Astrocyte of the spinal cord (primary cell): ENCODE results near the gene ZACN.
A peak's percentile ranks its signal among the peaks of the same experiment; 100 is the strongest.
"Not testable (repeated sequence)": the region's sequence is repeated elsewhere in the genome, so short reads cannot be mapped to it uniquely, and the experiment has no call there.

Source experiments
- DNase-seq: peaks from one replicate; pipeline ENCODE4 v3.0.0; 2011; ENCODE audit warnings: low read depth, low spot score
- H3K4me3 ChIP-seq: 2 replicates; pipeline ENCODE4 v1.5.1; 2011; ENCODE audit warnings: low read depth, mild to moderate bottlenecking, low read length, moderate library complexity
- in situ Hi-C: cut with HindIII; loops from 2 replicates; pipeline ENCODE4 v1.10.0; 2017; ENCODE audit warnings: low sequenced_read_pairs
- TF ChIP-seq, protein P1 (sequence below): IDR thresholded peaks from 2 replicates; pipeline ENCODE4 v1.5.1; 2012; ENCODE audit warnings: low read depth, mild to moderate bottlenecking, low read length, inconsistent platforms

ZACN gene

DNA sequence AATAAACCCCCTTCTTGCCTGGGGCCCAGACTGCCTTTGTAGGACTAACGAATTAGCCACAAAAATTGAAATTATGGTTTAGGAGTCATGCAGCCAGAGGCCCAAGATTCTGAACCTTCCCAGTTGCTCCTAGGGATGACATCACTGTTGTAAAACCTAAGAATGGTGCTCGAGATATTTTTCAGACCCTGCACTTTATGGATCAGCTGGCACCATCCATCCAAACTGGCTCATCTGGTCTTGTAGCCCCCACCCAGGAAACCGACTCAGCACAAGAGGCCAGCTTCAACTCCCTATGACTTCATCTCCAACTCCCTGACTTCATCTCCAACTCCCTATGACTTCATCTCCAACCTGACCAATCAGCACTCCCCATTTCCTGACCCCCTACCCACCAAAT is 40.9 kb upstream of the ZACN start:
- TF ChIP-seq, protein P1, sequence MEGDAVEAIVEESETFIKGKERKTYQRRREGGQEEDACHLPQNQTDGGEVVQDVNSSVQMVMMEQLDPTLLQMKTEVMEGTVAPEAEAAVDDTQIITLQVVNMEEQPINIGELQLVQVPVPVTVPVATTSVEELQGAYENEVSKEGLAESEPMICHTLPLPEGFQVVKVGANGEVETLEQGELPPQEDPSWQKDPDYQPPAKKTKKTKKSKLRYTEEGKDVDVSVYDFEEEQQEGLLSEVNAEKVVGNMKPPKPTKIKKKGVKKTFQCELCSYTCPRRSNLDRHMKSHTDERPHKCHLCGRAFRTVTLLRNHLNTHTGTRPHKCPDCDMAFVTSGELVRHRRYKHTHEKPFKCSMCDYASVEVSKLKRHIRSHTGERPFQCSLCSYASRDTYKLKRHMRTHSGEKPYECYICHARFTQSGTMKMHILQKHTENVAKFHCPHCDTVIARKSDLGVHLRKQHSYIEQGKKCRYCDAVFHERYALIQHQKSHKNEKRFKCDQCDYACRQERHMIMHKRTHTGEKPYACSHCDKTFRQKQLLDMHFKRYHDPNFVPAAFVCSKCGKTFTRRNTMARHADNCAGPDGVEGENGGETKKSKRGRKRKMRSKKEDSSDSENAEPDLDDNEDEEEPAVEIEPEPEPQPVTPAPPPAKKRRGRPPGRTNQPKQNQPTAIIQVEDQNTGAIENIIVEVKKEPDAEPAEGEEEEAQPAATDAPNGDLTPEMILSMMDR, result no peak
- in situ Hi-C loops, result no loop called here
- DNase-seq, result no peak
- no peak overlapping the region for H3K4me3 ChIP-seq

DNA sequence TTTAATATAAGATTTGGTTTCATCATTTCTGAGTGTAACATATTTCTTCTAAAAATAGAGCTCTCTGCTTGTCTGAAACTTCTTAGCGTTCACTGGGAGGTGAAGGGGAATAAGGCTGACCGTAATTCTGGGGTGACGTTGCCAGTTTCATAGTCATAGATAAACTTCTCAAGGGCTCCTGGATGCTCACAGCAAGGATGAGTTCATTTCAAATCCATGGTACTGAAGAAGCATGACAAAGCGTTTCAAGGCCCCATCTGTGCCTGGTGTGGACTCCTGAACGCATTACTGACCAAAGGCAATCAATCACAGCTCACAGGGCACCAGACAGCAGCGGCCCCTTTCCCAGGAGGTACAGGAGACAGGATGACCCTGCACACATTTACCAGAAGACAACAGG is 39.9 kb upstream of the ZACN start:
- TF ChIP-seq, protein P1, result no peak
- in situ Hi-C loops, result no loop called here
- peak; percentile 17 for DNase-seq

DNA sequence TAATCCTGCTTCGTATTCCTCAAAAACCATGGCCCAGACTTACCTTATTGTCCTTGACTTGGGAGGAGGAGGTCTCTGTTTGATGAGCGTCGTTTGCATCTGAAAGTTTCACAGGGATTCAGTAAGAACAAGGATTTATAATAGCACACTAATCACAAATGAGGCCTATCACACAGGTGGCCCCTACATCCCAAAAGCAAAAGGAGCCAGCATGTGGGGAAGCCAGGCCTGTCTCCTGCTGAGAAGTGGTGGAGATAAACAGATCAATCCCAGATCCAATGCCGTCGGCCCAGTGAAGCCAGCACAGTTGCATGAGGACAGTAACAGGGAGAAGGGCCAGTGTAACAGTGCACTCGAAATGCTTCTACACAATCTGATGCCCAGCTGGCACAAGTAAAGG is 38.6 kb upstream of the ZACN start:
- H3K4me3 ChIP-seq, result no peak overlapping the region
- in situ Hi-C loops, result no loop called here
- DNase-seq, result no peak
- TF ChIP-seq, protein P1, result no peak

More for the DNA sequence above, 39.9 kb upstream of the ZACN start:
- H3K4me3 ChIP-seq, result no peak overlapping the region

DNA sequence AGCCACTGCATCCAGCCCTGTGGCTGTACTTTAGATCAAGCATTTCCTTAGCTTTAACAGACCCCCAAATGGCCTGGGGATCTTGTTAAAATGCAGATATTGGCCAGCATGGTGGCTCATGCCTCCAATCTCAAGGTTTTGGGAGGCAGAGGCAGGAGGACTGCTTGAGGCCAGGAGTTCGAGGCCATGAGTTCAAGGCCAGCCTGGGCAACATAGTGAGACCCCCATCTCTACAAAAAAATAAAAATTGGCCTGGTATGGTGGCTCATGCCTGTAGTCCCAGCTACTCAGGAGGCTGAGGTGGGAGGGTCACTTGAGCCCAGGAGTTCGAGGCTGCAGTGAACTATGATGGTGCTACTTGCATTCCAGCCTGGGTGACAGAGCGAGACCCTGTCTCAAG is 36.1 kb upstream of the ZACN start:
- in situ Hi-C loops, H3K4me3 ChIP-seq, DNase-seq: not testable (repeated sequence)

DNA sequence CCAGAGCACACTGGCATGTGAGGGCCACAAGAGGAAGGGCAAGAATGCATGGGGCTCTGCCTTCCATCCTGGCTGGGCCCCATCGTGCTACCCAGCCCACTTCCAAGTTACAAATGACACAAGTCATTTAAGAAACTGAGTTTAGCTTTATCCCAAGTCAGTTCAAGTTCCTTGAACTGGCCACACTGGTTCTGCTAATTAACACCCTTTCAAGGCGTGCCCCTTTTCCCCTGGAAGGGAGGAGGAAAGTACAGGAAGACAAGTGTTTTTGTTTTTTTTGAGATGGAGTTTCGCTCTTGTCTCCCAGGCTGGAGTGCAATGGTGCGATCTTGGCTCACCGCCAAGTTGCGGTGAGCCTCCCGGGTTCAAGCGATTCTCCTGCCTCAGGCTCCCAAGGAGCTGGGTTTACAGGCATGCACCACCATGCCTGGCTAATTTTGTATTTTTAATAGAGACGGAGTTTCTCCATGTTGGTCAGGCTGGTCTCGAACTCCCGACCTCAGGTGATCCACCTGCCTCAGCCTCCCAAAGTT is 34.4 kb upstream of the ZACN start:
- in situ Hi-C loops, result not testable (repeated sequence)

DNA sequence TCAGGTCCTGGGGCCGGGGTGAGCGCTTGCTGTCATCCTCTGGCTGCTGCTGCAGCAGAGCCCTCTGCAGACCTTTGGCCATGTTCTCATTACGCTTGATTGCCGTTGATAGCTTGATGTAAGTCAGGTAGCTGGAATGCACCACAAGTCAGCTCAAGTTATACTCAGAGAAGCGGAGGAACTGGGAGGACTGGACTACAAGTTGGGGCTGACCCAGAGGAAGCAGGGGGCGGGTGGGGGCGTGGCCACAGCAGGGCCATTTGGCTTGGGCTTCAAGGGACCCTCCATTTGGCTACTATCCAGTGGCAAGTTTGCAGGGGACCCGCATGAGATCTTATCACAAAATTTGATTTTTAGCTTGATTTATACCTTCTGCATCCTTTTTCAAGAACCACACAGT is 32.9 kb upstream of the ZACN start:
- in situ Hi-C loops, result no loop called here
- TF ChIP-seq, protein P1, result no peak
- DNase-seq, result no peak
- no peak overlapping the region for H3K4me3 ChIP-seq

More for the DNA sequence above, 34.4 kb upstream of the ZACN start:
- H3K4me3 ChIP-seq, DNase-seq: not testable (repeated sequence)

DNA sequence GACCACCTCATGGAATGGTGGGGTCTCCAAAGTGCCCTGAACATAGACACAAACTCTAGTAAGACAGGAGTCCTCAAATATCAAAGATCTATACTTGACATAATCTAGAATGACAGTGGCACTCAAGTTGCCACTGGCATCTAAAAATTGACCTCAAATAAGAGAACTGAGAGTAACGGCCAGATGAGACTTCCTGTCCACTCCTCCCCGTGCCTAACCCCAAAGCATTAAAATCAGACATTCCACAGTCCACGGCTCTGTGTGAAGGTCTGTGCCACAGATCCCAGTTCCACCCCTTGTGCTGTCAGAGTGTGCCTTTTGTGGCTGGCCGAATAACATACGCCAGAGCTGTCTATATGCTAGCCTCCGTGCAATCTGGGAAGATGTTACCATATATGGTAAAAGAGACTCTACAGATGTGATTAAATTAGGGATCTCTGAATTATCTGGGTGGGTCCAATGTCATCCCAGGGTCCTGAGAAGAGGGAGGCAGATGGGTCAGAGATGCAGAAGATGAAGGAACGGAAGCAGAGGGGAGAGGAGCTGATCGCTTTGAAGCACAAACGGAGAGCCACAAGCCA is 30.9 kb upstream of the ZACN start:
- TF ChIP-seq, protein P1, result no peak
- DNase-seq, result no peak
- in situ Hi-C loops, result no loop called here
- no peak overlapping the region for H3K4me3 ChIP-seq

DNA sequence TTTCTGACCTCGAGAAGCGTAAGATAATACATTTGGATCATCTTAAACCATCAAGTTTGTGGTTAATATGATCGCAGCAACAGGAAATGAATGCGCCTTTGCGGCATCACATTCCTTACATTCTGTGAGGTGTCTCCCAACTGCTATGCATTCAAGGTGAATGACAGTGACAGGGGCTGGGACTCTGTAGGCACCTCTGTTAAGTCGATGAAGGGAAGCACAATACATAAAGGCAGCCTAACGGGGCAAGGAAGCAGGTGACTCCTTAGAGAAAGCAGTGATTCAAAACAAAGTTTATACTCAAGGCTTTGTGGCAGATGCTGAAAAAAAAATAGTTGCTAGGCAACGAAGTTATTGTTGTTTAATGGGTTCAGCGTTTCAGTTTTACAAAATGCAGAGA is 30.3 kb upstream of the ZACN start:
- TF ChIP-seq, protein P1, result no peak
- H3K4me3 ChIP-seq, result no peak overlapping the region
- peak; percentile 58 for DNase-seq
- in situ Hi-C loops, result no loop called here
